Caki2 (cell line): ENCODE results near the gene SCEL. TPM values are rescaled to one million over a fixed set of nuclear protein-coding genes. Genes with fewer than 3 reads are reported as not detected.

Experiments
- DNase-seq: peaks from one replicate; pipeline ENCODE4 v3.0.0-alpha.2; 2015; ENCODE audit warnings: low read depth
- in situ Hi-C: cut with HindIII; loops from 2 replicates; pipeline ENCODE4 v1.10.0; 2016; ENCODE audit warnings: low sequenced_read_pairs, low pct_unique_long_range_greater_than_20kb, mixed read lengths
- total RNA-seq: library from RNA; depleted of rRNA; stranded (reverse); fragments of >200 nt; shearing (Covaris generic); gene quantifications from 2 replicates; pipeline ENCODE4 v1.2.3, GENCODE V29; 2014; ENCODE audit warnings: low replicate concordance

Gene SCEL
- total RNA-seq, 1 experiment from 2014 or later = not detected

DNA sequence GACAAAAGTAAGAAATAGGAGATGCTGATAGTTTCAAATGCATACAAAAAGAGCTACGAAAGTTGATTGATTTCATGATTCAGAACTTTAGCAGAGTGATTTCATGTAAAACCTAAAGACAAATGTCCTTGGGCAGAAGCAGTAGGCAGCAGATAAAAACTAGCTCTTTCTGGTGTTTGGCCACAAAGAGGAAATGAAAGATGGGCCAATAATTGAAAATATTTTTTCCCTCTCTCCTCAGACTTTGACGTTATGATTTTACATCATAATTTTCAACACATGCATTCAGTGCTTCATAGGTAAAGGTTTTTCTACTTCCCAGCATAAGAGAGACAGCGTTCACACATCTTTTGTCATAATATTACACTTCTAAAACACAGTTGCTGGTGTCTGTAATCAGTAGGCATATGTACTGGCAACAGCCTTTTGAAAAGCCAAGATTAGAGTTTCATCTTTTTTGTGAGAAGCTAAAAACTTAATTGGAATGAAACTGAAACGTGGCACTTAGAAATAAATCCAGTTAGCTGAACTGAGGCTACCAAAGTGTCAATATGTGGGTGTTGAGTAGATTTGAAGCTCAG is 9.3 kb downstream of the SCEL start:
- DNase-seq = no peak
- in situ Hi-C loops = no loop called here

DNA sequence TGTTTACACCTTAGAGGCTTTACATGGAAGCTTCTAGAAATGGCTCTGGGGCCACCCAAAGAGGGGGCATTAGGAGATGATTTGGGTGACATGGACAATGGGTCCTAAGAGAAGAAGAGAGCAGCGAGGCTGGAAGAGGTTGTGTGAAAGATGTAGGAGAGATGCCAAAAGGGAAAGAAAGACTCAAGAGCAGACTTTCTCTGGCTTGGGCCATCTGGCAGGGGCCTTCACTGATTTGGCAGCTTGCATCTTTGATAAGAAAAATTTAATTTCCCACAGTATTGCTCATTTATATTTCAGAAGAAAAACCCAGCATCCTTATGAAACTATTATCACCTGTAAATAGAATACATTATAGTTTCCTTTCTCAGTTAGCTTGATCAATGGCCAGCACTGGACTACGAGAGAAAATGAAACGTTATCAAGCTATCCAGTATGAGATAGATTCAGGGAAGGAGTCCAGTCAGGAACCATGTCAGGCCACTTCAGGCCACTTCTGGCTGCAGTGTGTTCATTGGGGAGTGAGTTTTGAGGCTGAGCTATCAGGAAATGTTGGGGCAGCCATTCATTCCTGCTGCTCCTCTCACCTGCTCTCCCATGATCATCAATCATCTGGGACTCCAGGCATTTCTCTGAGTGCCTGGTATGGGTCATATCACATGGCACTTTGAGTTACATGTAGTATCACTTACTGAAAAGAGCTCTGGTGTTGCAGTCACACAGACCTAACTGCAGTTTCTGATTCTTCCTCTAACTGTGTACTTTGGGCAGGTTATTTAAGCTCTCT is 10.3 kb downstream of the SCEL start:
- no peak for DNase-seq

DNA sequence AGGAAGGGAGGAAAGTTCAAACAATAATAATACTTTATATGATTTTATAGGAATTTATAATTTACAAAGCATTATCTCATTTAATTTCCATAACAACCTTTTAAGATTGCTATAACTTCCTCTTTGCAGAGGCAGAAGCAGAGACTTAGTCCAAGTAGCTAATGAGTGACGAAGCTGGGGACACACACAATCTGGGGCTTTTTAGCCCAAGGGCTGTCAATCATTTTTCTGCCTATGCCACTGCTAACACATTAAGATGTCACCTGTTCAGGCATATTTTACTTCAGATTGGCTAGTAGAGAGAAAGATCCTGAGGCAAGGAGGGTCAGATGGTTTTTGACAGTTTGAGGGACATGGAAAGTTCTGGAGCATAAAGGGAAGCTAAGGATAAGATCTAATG is 12.6 kb downstream of the SCEL start:
- DNase-seq = no peak
- in situ Hi-C loops = no loop called here

More for the DNA sequence above, 10.3 kb downstream of the SCEL start:
- in situ Hi-C loops = no loop called here

DNA sequence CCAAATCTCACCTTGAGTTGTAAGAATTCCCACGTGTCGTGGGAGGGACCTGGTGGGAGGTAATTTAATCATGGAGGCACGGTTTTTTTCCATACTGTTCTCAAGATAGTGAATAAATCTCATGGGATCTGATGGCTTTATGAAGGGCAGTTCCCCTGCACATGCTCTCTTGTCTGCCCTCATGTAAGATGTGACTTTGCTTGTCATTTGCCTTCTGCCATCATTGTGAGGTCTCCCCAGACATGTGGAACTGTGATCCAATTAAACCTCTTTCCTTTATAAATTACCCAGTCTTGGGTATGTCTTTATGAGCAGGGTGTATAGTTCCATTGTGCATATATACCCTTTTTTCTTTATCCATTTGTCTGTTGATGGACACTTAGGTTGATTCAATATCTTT is 13.1 kb downstream of the SCEL start:
- in situ Hi-C loops = no loop called here
- DNase-seq = no peak

DNA sequence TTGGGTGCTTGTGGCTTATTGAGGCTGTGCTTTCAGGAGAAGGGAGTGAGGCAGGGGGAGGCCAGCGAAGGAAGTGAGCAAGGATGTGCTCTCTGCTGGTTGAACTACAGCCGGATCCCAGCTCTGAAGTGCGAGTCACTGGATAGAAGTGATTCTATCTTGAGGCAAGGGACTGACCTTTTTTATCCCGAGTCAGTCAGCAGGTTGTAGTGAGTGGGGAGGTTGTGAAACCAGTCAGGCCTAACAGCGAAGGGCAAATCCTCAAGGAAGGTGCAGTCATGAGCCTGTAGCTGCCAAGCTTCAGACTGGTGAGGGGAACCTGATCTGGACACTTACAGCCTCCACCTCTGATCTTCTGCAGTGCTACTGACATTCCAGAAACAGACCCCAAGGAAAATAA is 18.6 kb downstream of the SCEL start:
- peak; percentile 28 for DNase-seq
- in situ Hi-C loops = no loop called here

GRCh38 chr13:77555246-77555645 is 19.7 kb downstream of the SCEL start:
- DNase-seq = no peak
- in situ Hi-C loops = no loop called here

DNA sequence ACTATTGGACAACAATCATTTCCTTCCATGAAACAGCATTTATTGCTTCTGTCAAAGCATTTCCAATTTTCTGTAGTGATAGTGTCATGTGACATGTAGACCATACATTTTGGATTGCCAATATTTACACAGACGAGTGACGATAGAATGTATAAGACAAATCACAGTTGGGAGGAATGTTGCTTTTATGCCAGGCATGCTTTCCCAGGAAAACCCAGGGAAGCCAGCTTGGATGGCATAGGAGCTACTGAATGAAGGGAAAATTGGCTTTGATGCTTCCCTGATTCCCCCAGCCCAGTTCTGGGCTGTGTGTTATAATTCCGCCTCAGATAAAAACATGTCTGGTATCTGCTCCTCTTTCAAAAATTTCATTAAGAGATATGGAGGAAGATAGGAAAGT is 22.5 kb downstream of the SCEL start:
- DNase-seq = no peak
- in situ Hi-C loops = no loop called here

- in situ Hi-C loops = no loop called here
- peak; percentile 22 for DNase-seq
These were observed 27.6 kb downstream of the SCEL start for GRCh38 chr13:77563111-77563510.

- DNase-seq = peak; percentile 13
- in situ Hi-C loops = no loop called here
These were observed 30.1 kb downstream of the SCEL start for GRCh38 chr13:77565635-77566034.

- DNase-seq = no peak
- in situ Hi-C loops = no loop called here
These were observed 36.5 kb downstream of the SCEL start for GRCh38 chr13:77571956-77572355.

GRCh38 chr13:77574096-77574495 is 38.6 kb downstream of the SCEL start:
- in situ Hi-C loops = no loop called here
- DNase-seq = no peak

- in situ Hi-C loops = no loop called here
These were observed 44.5 kb downstream of the SCEL start for GRCh38 chr13:77579959-77580358.

DNA sequence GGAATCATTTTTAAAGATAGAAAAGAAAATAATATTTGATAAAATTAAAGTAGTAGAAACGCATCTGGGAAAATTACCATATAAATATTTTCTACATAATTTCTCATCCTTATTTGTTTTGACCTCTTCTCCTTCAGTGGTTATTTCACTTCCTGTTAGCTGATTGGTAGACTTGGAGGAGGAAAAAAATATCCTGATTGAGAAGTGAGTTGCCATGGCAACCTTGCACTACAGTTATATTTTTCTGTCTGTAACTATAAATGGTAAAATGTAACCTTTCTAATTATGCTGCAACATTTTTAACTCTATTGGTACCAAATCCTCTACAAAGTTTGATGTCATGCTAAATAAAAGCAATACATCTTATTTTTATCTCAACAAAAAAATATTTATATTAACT is 45.2 kb downstream of the SCEL start:
- DNase-seq = no peak
- in situ Hi-C loops = no loop called here

More at GRCh38 chr13:77579959-77580358, 44.5 kb downstream of the SCEL start:
- no peak for DNase-seq

- in situ Hi-C loops = no loop called here
- no peak for DNase-seq
These were observed 48.1 kb downstream of the SCEL start for GRCh38 chr13:77583581-77583980.

DNA sequence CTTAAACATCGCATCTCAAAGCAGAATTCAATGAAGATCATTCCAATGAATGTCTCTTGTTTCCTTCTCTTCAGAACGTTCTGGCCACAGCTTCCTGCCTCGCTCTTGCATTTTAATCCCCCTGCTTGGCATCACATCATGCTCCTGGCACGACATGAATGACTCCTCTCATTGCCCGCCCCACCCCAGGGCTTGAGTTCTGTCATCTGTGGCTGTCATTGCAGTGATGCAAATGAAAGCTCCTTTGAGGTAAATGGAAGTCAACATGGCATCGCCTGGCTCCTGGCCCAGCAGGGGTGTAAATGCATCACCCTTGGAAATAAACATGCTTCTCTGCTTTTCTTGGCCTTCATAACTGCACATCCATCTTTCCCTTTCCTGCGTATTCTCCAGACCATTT is 48.6 kb downstream of the SCEL start:
- in situ Hi-C loops = no loop called here
- DNase-seq = no peak

GRCh38 chr13:77595166-77595810 is 59.8 kb downstream of the SCEL start:
- in situ Hi-C loops = no loop called here
- DNase-seq = no peak

DNA sequence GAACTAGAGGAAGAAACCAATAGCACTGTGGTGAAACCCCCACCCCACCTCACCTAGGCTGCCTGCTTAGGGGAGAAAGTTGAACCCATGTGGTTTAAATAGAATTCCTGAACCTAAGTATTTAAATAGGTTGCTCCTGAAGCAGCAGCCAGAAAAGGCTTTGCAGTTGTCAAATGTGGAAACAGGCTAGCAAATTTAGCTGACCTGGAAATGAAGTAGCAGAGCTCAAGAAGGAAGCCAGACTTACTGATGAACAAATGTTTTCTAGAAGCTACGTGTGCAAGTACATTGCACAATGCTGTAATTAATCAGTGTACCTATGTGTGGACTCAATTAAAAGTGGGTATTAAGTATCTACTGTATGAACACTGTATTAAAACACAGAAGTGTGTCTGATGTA is 61.3 kb downstream of the SCEL start:
- in situ Hi-C loops = no loop called here

DNA sequence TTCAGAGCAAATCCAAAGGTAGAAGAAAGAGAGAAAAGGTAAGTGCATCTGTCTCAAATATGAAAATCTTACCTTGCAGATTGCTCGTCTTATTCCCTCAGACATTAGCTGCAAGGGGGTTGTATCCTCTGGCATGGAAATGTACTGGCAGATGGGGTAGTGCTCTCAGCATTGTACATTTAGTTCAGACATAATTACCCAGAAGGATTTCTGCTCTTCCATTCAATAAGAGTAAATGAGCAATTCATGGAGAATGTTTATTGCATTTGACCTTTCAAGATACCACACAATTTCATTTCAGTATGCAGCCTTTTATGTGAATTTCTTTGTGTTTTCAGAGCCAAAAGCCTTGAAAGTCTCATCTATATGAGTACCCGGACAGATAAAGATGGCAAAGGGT is 63.8 kb downstream of the SCEL start:
- DNase-seq = no peak
- in situ Hi-C loops = no loop called here

More for the DNA sequence above, 61.3 kb downstream of the SCEL start:
- DNase-seq = no peak

- DNase-seq = no peak
- in situ Hi-C loops = no loop called here
These were observed 65.2 kb downstream of the SCEL start for GRCh38 chr13:77600701-77601100.
